COLO668 (cell line): ENCODE data around the gene CDYL2.

ENCODE experiments used
- DNase-seq: peaks from one replicate; lab custom pipeline; 2025; ENCODE audit not compliant: unreplicated experiment; lab: John Stamatoyannopoulos, UW

The CDYL2 gene

DNA sequence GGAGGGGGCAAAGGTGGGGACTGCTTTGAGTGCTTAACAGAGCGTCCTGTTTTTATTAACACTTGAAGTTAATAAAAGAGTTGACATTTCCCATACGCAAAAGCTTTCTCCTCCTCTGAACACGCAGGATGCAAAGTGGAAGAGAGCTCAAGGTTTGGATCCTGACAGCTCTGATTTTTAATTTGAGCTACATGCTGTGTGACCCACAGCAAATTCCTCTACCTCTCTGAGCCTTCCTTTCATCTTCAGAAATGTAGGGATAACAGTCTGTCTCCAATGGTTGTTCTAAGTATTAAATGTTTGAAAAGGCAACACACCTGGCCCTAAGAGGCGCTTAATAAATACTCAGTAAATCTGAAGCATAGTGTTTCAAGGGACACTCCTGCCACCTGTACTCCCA lies 93.0 kb downstream of the CDYL2 start:
- no peak for DNase-seq

DNA sequence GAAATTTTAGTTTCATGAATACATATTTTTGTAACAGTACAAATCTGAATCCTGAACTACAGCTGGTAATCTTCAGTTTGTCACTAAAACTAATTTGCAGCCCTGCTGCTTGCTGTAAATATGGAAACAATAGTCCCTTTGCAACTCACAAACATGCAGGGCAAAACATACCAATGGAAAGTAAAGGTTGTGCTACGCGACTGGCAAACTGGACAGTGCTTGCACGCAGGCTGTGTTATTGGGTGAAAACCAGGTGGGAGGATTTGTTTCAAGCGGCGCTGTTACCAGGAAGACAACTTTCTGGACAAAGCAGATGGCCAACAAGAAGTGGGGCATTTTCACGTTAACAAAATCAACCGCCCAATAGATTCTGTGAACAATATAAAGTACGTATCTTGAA lies 93.5 kb downstream of the CDYL2 start:
- no peak for DNase-seq

GRCh38 chr16:80708823-80709222 lies 95.6 kb downstream of the CDYL2 start:
- DNase-seq = no peak

DNA sequence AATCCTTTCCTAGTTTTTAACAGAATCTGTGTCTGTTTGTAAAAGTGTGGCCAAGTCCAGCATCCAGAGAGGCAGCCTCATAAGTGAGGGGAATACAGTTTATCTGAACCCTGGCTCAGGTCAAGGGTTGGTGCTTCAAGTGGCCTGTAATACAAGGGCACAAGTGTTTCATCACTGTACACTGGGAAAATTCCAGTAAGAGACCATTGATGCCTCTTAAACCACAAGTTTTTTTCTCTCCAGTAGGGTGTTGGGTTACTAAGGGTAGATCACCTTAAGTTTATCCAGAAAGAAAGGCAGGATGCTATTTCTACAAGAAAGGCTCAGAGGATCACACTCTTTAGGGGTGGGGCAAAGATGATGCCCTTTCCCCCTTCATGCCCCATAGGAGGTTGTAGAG lies 96.7 kb downstream of the CDYL2 start:
- no peak for DNase-seq

GRCh38 chr16:80705596-80705995 lies 98.8 kb downstream of the CDYL2 start:
- no peak for DNase-seq

DNA sequence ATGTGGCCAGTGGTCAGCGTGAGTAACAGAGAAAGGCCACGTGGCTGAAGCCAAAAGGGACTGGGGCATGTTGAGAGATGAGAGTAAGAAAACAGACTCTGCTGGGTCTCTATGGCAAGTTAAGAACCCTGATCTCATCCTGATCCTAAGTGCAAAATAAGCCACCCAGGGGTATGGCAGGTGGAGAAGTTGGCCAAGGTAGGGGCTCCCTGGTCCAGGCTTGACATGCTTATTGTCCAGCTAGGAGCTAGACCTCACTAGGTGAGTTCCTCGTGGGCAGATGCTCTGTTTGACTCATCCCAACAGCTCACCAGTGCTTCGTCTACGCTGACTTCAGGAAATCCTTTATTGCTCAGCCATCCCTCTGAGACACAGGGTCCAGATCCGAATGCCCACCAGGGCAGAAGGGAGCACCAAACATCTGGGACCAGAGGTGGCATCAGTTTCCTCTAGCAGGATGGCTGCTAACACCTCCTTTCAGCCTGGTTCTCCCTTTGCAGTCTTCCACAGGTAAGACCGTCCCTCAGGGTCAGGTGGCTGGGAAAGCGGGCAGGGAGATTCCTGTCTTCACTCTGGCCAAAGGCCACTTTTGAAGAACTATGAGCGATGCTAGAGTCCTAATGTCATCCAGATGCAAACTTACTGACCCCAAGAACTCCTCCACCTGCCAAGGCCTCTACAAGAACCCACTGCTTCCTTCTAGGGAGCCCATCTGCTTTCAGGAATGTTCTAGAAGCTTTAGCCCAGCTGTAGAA lies 99.5 kb downstream of the CDYL2 start:
- DNase-seq = no peak

DNA sequence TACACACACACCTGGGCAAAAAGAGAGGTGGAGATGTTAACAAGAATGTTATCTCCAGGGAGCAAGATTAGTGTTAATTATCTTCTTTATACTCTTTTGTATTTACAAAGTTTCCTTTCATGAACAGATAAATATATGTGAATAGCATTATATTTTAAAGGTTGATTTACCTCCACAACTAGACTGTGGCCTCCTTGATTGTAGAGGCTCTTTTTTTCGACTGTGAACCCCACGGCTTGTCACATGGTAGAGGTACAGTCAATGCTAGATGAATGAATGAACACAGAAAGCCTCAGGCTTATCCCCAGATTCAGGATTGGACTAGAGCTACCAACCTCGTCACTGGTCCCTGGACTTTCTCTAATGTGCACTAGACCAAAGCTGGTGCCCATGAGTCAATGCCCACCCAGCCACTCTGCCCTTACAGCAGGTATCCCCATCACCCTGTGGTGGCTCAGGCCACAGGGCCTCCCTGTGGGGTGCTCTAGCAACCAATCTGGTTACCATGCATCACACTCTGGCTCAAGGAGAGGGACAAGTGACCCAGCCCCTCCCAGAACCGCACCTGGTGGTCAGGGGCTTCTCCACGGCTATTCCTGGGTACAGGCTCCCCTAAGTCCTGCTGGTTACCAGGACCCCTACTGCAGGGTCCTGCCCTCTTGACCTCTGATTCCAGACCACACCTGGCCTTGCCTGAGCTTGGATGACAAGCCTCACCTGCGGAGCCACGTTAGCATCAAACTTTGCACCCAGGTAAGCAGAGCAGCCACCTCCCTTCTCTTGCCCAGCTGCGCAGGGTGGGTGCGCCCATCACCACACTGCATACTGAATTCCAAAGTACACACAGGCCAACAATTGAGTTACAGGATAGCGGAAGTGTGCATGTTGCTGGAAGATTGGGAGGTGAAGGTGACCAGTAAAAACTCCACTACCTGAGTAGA lies 101.0 kb downstream of the CDYL2 start:
- DNase-seq = no peak

- DNase-seq = no peak
Measured at GRCh38 chr16:80702696-80703095, 101.7 kb downstream of the CDYL2 start.

GRCh38 chr16:80700558-80700957 lies 103.8 kb downstream of the CDYL2 start:
- DNase-seq = no peak

DNA sequence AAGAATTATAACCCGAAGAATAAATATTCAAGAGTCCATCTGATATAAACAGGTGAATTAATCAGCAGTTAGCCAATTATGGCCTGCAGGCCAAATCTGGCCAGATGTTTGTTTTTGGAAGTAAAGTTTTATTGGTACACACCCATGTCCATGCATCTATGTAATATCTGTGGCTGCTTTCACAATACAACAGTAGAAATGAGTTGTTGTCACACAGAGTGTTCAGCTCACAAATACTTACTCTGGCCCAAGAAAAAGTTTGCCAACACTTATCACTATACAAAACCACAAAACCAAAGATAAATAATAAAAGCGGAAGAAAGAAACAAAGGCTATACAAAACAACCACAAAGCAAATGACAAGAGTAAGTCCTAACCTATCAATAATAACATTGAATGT lies 109.4 kb downstream of the CDYL2 start:
- DNase-seq = no peak

- DNase-seq = no peak
Measured at GRCh38 chr16:80693553-80693952, 110.8 kb downstream of the CDYL2 start.

DNA sequence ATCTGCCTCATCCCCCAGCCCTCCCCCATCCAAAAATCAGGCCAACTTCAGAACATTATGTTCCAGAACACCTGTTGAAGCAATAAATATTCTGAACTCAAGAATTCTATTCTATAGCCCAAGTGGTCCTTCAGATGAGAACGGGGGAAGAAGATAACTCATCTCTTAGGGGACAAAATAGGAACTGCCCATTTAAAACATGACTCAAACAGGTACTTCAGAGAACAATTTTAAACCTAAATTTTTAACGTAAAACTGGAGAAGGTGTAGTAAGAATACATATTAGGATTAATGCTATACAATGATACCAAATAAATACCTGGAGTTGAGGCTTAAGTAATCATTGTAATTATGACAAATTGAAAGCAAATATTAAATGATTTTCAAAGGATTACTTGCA lies 112.1 kb downstream of the CDYL2 start:
- DNase-seq = no peak

DNA sequence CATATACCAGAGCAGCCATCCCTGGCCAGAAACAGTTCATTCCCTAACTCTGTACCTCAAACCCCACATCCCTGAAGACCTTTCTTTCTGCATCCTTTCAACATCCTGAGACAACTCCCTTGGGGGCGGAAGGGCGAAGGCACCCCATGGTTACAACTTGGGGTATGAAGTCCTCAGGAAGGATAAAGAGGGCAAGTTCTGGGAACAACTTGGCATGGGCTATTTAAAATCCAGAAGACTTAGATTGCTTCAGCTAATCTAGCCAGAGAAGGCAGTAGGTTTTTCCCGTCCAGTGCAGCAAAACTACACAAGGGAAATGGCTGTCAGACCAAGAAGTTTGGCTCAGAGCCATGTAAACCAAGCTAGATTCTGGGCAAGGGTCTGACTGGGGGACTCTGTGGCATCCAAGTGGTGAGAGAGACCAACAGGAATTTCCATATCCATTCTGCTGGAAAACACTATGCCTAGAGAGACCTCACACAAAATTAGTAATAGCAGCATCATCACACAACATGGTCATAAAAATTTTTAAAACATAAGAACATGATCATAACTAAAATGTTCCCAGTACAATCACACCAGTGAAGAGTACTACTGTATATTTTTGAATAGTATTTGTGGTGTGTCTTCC lies 113.2 kb downstream of the CDYL2 start:
- no peak for DNase-seq

DNA sequence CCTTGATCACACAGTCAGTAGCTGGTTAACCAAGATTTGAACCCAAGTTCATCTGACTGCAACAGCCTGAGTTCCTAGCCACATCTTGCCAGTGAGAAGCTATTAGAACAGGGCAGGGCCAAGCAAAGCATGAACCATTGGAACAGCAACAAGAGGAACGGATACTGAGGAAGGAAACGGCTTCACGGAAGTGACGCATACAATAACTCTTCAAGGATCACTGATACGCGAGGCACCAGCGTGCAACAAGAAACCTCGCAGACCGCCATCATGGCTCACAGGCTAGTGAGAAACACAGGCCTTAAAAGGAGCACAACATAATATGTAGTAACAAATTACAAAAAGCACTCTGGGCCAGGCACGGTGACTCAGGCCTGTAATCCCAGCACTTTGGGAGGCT lies 114.9 kb downstream of the CDYL2 start:
- no peak for DNase-seq

GRCh38 chr16:80687606-80688005 lies 116.8 kb downstream of the CDYL2 start:
- DNase-seq = no peak

- no peak for DNase-seq
Measured at GRCh38 chr16:80684906-80685305, 119.5 kb downstream of the CDYL2 start.

DNA sequence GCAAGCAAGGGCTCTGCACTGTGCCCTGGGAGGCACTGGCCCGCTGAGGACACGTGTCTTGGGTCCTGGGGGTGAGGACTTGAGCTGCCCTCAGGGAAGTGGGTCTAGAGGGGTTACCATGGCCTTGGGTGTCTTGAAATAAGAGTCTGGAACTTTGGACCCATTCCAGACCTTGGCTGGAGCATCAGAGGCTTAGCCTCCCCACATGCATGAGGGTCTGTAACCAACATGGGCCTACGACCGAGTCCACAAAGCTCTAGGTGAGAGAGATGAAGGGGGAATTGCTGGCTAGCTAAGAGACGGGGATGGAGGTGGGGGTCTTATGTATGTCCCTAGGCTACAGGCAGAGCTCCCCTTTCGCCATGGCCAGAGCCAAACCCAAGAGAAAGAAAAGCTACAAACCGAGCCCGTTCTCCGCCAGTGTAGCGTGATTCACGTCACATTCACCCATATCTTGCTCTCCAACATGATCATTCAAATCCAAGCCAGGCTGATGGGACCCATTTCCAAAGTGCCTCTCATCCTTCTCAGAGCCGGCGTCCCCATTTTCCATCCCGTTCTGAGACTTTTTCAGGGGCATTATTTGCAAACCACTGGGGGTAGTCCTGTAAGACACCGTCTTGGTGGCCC lies 120.1 kb downstream of the CDYL2 start:
- DNase-seq = no peak

DNA sequence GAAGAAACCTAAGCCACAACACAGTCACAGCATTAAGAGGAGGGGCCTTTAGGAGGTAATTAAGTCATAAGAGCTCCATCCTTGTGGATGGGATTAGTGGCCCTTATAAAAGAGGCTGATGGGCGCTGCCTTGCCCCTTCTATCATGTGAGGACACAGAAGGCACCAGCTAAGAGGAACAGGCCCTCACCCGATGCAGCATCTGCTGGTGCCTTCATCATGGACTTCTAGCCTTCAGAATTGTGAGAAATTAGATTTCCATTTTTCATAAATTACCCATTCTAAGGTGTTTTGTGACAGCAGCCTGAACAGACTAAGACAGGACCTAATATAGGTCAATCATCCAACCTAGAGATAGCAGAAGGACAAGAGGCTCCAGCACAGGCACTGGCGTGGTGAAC lies 120.8 kb downstream of the CDYL2 start:
- DNase-seq = no peak

GRCh38 chr16:80682421-80683070 lies 121.9 kb downstream of the CDYL2 start:
- DNase-seq = no peak

GRCh38 chr16:80681436-80681835 lies 123.0 kb downstream of the CDYL2 start:
- DNase-seq = no peak

DNA sequence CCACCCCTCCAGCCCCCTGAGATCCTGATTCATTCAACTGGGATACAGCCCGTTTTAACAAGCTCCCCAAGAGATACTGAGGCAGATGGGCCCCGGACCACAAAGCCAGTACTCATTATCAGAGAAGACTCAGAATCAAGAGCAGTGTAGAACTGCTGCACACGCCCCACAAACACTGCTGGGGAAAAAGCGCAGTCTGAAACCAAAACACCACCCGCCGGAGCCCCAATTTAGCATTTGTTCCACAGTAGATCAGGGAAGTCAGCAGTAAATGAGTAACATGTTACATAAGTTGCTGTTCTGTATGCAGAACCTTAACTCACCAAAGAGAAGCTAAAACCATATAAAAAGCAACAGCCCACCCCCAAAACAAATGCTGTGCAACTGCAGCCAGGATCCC lies 123.6 kb downstream of the CDYL2 start:
- DNase-seq = no peak
